Skeletal muscle tissue (tissue), 2 donors: Measurements from ENCODE around the gene ARMS2. TPM values are rescaled to one million over a fixed set of nuclear protein-coding genes. Genes with fewer than 3 reads are reported as not detected.

Experiments used
- small RNA-seq: library from RNA; depleted of rRNA; stranded (forward); fragments of <200 nt; gene quantifications from one replicate; pipeline ENCODE3, GENCODE V24; 2014
- total RNA-seq: library from RNA; depleted of rRNA; stranded (reverse); fragments of >200 nt; gene quantifications from one replicate; pipeline ENCODE4 v1.2.3, GENCODE V29; 2014

Gene ARMS2
- total RNA-seq, 1 donor from 2014 or later, result not detected

Small RNAs within 50 kb of the gene (small RNA-seq; reads per million reads assigned to genes)
- gene MIR3941, result not detected

Other genes with a start within 250 kb of the ARMS2 start
- gene BTBD16, start 183.4 kb upstream of the ARMS2 start, total RNA-seq, result not detected
- 23.5 TPM for gene PLEKHA1, start 79.9 kb upstream of the ARMS2 start, total RNA-seq
- 69.9 TPM for gene HTRA1, start 6.9 kb downstream of the ARMS2 start, total RNA-seq
- gene DMBT1, start 106.1 kb downstream of the ARMS2 start, total RNA-seq, result not detected
- gene C10orf120, start 245.2 kb downstream of the ARMS2 start, total RNA-seq, result not detected